Large intestine (tissue), 3 donors: ENCODE measurements around the gene FOXO6. TPM values are rescaled to one million over a fixed set of nuclear protein-coding genes. Genes with fewer than 3 reads are reported as not detected.
"Not testable (repeated sequence)": the region's sequence is repeated elsewhere in the genome, so short reads cannot be mapped to it uniquely, and the experiment has no call there.

ENCODE experiments used
- DNase-seq, 2 donors: peaks; one replicate each; pipeline versions ENCODE4 v3.0.0 to v3.0.0-alpha.2; 2013
- H3K27ac ChIP-seq: one replicate; pipeline ENCODE4 v1.5.1; 2013; ENCODE audit warnings: low read length
- H3K27me3 ChIP-seq: 2 replicates; pipeline ENCODE4 v1.6.1; 2013; ENCODE audit warnings: low read length; ENCODE audit not compliant: control insufficient read depth, insufficient read depth
- H3K36me3 ChIP-seq: 2 replicates; pipeline ENCODE4 v1.6.1; 2013; ENCODE audit warnings: low read length; ENCODE audit not compliant: control insufficient read depth, insufficient read depth
- H3K4me1 ChIP-seq: one replicate; pipeline ENCODE4 v1.6.1; 2013; ENCODE audit warnings: low read length; ENCODE audit not compliant: control insufficient read depth, insufficient read depth
- H3K4me3 ChIP-seq: one replicate; pipeline ENCODE4 v1.5.1; 2013; ENCODE audit warnings: low read length
- H3K9me3 ChIP-seq: one replicate; pipeline ENCODE4 v1.6.1; 2013; ENCODE audit warnings: mild to moderate bottlenecking, low read depth, low read length, moderate library complexity; ENCODE audit not compliant: control insufficient read depth
- WGBS: methylation state at CpG from one replicate; pipeline ENCODE4 v1.1.5; 2013; ENCODE audit warnings: low lambda C conversion rate; ENCODE audit not compliant: insufficient coverage; 5-methylcytosine and 5-hydroxymethylcytosine counted together
- polyA plus RNA-seq: library from polyadenylated mRNA; unstranded; fragments of 120-200 nt; gene quantifications from one replicate; pipeline ENCODE4 v1.2.1, GENCODE V29; 2013

FOXO6 gene
- polyA plus RNA-seq, 1 donor: 6.4 TPM

DNA sequence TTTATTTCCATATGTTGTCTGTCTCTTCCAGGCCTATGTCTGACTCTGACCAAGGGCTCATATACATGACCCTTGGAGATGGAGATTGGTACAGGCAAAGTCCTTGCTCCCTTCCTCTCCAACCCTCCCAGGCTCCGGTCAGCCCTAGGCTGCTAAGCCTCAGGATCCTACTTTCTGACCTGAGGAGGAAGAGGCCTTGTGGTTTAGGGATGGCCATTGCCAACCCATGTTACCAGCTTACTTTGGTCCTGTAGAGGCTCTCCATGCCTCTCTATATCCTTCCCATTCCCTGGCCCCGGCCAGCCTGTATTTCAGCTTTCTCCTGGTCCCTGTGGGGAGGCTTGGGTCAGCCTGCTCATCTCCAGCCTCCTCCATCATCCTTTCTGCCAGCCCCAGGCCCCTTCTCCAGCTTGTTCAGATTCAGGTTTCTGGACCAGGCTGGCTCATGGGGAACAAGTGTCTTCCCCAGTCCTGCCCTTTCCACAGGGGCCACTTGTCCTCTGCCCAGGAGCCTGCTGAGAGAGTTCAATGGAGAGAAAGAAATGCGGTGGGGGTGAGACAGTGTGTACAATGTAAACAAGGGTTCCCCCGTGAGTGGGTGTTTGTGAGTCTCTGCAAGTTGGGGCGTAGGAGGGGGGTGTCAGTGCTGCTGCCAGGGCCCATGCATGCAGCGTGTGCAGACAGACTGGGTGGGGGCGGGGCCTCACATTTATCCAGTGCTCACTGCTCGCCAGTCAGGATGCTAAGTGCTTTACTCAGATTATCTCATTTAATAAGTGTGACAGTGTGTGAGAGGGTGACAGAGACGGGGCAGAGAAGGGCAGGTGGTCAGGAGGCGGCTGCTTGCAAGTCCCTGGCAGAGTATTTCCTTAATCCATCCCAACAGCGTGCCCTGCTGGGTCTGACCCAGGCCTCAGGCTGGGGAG, 31.3 kb upstream of the FOXO6 start:
- no peaks in the 10 kb centered on the region for H3K9me3 ChIP-seq
- H3K4me3 ChIP-seq: no peak overlapping the region
- H3K4me1 ChIP-seq: no peaks in the 10 kb centered on the region
- WGBS: no CpG with 5 or more reads among the region's 11 CpGs
- no peak for DNase-seq
- H3K36me3 ChIP-seq: no peaks in the 10 kb centered on the region
- H3K27ac ChIP-seq: no peak overlapping the region
- no peaks in the 10 kb centered on the region for H3K27me3 ChIP-seq

GRCh38 chr1:41330588-41331545, 30.4 kb upstream of the FOXO6 start:
- H3K9me3 ChIP-seq: no peaks in the 10 kb centered on the region
- WGBS: no CpG with 5 or more reads among the region's 17 CpGs
- H3K27ac ChIP-seq: no peak overlapping the region
- DNase-seq: no peak
- H3K27me3 ChIP-seq: no peaks in the 10 kb centered on the region
- H3K4me3 ChIP-seq: no peak overlapping the region
- no peaks in the 10 kb centered on the region for H3K36me3 ChIP-seq
- no peaks in the 10 kb centered on the region for H3K4me1 ChIP-seq

- H3K36me3 ChIP-seq: no peaks in the 10 kb centered on the region
- no peaks in the 10 kb centered on the region for H3K27me3 ChIP-seq
- H3K27ac ChIP-seq: no peak overlapping the region
- H3K4me3 ChIP-seq: no peak overlapping the region
- DNase-seq: no peak
- WGBS: no CpG with 5 or more reads among the region's 1 CpG
- no peaks in the 10 kb centered on the region for H3K9me3 ChIP-seq
- no peaks in the 10 kb centered on the region for H3K4me1 ChIP-seq
Observed at GRCh38 chr1:41331546-41331917, 29.7 kb upstream of the FOXO6 start.

- no CpG with 5 or more reads among the region's 6 CpGs for WGBS
- not testable (repeated sequence) for DNase-seq, H3K4me1 ChIP-seq, H3K36me3 ChIP-seq, H3K27ac ChIP-seq, H3K9me3 ChIP-seq, H3K4me3 ChIP-seq, H3K27me3 ChIP-seq
Observed at GRCh38 chr1:41332161-41332560, 29.1 kb upstream of the FOXO6 start.

- peaks cover under 1% of the 10 kb centered on the region for H3K9me3 ChIP-seq
- H3K27me3 ChIP-seq: no peaks in the 10 kb centered on the region
- H3K36me3 ChIP-seq: no peaks in the 10 kb centered on the region
- 65% methylated on average over 2 of the region's 6 CpGs for WGBS
- no peak overlapping the region for H3K27ac ChIP-seq
- no peak overlapping the region for H3K4me3 ChIP-seq
- no peaks in the 10 kb centered on the region for H3K4me1 ChIP-seq
- no peak for DNase-seq
Observed at GRCh38 chr1:41333146-41333784, 28.0 kb upstream of the FOXO6 start.

DNA sequence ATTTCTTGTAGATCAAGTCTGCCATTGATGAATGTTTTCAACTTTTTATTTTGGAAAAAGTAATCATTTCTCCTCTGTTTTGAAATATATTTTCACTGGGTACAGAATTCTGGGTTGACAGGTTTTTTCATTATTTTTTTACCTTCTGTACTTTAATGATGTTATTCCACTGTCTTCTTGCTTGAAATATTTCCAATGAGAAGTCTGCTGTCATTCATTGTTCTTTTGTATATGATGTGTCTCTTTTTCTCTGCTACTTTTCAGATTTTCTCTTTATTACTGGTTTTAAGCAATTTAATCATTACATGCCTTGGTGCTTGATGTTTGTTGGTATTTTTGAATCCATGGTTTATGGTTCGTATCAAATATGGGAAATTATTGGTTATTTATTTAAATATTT, 22.4 kb upstream of the FOXO6 start:
- WGBS: 100% methylated on average over 1 of the region's 1 CpG
- Histone ChIP-seq H3K4me3 (no peak overlapping the region), H3K27me3 (no peaks in the 10 kb centered on the region), H3K4me1 (peaks cover 11% of the 10 kb centered on the region), H3K9me3 (peaks cover 11% of the 10 kb centered on the region), H3K27ac (no peak overlapping the region), H3K36me3 (no peaks in the 10 kb centered on the region)
- no peak for DNase-seq

DNA sequence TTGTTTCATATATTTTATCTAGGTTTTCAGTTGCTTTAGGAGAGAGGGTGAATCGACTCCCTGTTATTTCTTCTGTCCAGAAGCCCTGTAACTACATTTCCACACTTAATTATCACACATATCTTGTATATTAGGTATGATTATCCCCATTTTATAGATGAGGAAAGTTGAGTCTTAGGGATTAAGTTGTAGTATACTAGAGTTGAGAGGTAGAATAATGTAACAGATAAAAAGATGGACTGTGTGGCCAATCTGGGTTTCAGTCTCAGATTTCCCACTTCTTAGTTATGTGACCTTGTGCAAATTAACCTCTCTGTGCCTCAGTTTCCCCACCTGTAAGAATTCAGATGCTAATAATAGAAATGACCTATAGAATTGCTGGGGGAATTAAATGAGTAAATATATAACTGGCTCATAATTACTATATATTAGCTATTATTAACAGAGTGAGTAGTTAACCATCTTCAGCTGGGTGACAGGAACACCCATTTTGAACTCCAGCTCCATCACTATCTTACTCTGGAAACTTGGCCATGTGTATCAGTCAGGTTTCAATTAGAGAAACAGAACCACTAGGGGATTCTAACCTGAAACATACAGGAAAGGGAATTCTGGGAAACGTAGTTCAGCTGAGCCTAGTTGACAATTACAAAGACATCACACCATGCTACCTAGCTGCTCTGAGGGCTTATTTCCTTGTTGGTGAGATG, 20.4 kb upstream of the FOXO6 start:
- DNase-seq: peak in 1 of 2 donors; percentile 39
- no peaks in the 10 kb centered on the region for H3K27me3 ChIP-seq
- peaks cover 11% of the 10 kb centered on the region for H3K9me3 ChIP-seq
- H3K4me3 ChIP-seq: no peak overlapping the region
- no CpG with 5 or more reads among the region's 2 CpGs for WGBS
- peaks cover 11% of the 10 kb centered on the region for H3K4me1 ChIP-seq
- no peaks in the 10 kb centered on the region for H3K36me3 ChIP-seq
- H3K27ac ChIP-seq: no peak overlapping the region

DNA sequence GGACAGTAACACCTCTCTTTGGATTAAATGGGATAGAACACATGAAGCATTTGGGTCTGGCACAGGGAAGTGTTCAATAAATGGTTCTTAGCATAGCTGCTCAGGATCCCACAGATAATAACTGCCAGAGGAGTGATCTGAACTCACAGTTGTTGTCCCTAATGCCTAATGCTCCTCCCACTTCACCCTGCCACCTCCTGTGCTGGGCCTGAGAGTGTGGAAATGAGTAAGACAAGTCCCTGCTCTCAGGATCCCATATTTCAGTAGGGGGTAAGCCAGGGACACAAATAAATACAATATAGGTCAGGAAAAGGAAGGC, 19.9 kb upstream of the FOXO6 start:
- peaks cover 11% of the 10 kb centered on the region for H3K9me3 ChIP-seq
- peaks cover 13% of the 10 kb centered on the region for H3K4me1 ChIP-seq
- no peak overlapping the region for H3K27ac ChIP-seq

DNA sequence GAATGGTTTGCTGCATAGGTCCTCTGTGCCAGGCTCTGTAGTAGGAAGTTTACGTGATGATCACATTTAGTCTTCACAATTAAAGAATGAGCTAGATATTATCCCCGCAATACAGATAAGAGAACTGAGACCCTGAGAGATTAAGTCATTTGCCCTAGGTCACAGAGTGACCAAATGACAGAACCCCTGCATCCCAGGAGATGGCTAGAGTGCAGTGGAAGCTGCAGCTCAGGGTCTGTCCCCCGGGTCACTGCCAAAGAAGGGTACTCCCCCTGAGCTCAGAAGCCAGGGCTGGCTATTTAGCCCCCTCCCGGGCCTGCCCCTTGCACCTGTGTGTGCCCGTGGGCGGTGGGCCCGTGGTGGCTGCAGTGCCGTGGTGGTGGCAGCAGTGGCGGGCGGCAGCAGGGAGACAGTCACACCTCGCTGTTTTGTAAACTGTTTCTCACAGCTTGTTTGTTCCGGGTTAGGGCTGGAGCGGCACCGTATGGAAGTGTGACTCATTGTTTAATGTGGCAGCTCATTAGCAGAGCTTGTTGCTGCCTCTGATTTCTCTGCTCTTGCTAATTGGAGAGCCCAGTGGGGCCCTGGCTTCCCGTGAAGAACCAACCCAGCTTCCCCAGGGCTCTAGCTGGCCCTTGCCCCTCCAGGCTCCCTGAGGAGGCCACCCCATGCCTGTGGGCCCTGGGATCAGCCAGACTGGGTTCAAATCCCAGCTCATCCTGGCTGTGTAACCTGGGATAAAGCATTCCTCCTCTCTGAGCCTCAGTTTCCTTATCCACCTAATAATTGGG, 19.3 kb upstream of the FOXO6 start:
- 80% methylated on average over 1 of the region's 15 CpGs for WGBS
- Histone ChIP-seq H3K9me3 (peaks cover 11% of the 10 kb centered on the region), H3K27ac (no peak overlapping the region), H3K4me1 (peaks cover 13% of the 10 kb centered on the region), H3K4me3 (peak overlapping the region; percentile 5), H3K27me3 (no peaks in the 10 kb centered on the region), H3K36me3 (no peaks in the 10 kb centered on the region)
- DNase-seq: peak; percentile 50 to 83

More for the DNA sequence above, 19.9 kb upstream of the FOXO6 start:
- no peaks in the 10 kb centered on the region for H3K27me3 ChIP-seq
- no peak for DNase-seq
- no peak overlapping the region for H3K4me3 ChIP-seq
- no peaks in the 10 kb centered on the region for H3K36me3 ChIP-seq
